GM12801 (cell line): ENCODE data around the gene KRTAP9-2.
"Not testable (repeated sequence)": the region's sequence is repeated elsewhere in the genome, so short reads cannot be mapped to it uniquely, and the experiment has no call there.

ENCODE experiments used
- TF ChIP-seq, protein P1 (sequence below): IDR thresholded peaks from one replicate; pipeline ENCODE4 v1.5.1; 2011; ENCODE audit warnings: control low read depth; ENCODE audit not compliant: insufficient read length; ENCODE audit errors: extremely low read depth

Gene KRTAP9-2

DNA sequence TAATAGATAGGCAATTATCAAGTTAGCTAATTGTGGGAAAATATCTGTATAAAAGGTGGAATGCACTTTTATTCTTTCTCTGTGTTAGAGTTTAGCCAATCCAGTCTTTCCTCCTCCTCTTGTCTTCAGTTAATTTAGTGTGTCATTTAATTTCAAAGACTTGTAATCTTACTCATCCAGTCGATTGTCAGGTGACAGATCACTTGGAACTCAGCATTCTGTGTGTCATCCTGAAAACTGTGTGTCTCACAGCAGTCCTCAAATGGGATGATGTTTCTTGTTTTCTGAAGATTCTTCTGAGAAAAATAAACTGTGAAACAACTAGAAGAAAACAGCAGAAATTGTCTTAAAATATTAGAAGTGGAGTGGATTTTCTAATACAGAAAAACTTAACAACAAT, 41.4 kb upstream of the KRTAP9-2 start:
- TF ChIP-seq, protein P1, sequence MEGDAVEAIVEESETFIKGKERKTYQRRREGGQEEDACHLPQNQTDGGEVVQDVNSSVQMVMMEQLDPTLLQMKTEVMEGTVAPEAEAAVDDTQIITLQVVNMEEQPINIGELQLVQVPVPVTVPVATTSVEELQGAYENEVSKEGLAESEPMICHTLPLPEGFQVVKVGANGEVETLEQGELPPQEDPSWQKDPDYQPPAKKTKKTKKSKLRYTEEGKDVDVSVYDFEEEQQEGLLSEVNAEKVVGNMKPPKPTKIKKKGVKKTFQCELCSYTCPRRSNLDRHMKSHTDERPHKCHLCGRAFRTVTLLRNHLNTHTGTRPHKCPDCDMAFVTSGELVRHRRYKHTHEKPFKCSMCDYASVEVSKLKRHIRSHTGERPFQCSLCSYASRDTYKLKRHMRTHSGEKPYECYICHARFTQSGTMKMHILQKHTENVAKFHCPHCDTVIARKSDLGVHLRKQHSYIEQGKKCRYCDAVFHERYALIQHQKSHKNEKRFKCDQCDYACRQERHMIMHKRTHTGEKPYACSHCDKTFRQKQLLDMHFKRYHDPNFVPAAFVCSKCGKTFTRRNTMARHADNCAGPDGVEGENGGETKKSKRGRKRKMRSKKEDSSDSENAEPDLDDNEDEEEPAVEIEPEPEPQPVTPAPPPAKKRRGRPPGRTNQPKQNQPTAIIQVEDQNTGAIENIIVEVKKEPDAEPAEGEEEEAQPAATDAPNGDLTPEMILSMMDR: no peak

DNA sequence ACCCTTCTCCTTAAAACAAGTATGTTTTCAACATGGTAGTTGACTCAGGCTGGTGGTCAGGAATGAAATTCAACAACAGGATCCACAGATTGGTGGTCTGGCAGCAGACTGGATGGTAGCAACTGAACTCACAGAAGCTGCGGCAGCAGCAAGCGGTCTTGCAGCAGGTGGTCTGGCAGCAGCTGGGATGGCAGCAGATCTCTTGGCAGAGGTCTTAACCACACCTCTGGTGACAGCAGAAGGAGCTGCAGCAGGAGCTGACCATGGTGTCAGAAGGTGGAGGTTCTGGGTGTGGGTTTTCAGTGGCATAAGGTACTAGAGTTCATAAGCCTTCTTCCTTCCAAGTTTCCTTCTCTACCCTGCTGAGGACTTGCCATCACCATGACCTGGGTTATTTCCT, 39.6 kb upstream of the KRTAP9-2 start:
- TF ChIP-seq, protein P1: no peak

DNA sequence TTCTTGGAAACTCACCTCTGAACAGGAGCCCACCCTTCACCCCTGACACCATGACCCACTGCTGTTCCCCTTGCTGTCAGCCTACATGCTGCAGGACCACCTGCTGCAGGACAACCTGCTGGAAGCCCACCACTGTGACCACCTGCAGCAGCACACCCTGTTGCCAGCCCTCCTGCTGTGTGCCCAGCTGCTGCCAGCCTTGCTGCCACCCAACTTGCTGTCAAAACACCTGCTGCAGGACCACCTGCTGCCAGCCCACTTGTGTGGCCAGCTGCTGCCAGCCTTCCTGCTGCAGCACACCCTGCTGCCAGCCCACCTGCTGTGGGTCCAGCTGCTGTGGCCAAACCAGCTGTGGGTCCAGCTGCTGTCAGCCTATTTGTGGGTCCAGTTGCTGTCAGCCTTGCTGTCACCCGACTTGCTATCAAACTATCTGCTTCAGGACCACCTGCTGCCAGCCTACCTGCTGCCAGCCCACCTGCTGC, 36.6 kb upstream of the KRTAP9-2 start, which contains the start of gene KRTAP9-1:
TSS of gene KRTAP9-1 (plus strand) at position 51 of the 482 bp plus-strand sequence. CDS start at position 51, 0 bp downstream.
- TF ChIP-seq, protein P1: not testable (repeated sequence)

DNA sequence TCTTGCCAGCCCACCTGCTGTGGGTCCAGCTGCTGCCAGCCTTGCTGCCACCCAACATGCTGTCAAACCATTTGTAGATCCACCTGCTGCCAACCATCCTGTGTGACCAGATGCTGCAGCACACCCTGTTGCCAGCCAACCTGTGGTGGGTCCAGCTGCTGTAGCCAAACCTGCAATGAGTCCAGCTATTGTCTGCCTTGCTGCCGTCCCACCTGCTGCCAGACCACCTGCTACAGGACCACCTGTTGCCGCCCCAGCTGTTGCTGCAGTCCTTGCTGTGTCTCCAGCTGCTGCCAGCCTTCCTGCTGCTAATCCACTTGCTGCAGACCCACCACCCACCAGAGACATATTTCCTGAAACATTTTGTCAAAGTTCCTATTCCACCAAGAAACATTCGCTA, 36.1 kb upstream of the KRTAP9-2 start:
- TF ChIP-seq, protein P1: no peak

DNA sequence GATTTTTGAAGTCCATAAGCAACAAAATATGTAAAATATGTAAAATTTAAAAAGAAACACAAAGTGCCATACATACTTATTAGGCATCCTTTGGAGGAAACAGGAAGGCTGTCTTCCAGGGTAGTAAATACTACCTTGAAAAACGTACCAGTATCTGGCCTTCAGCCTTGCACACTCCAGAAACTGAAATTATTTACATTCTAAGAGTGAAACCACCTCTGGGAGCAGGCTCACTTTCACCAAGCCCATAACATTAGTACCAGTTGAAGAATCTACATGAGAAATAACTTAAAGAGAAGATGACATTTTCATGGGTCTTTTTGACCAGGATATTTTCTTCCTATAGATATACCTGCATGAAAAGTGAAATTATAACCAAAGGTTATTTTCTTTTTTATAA, 30.4 kb upstream of the KRTAP9-2 start:
- TF ChIP-seq, protein P1: no peak

DNA sequence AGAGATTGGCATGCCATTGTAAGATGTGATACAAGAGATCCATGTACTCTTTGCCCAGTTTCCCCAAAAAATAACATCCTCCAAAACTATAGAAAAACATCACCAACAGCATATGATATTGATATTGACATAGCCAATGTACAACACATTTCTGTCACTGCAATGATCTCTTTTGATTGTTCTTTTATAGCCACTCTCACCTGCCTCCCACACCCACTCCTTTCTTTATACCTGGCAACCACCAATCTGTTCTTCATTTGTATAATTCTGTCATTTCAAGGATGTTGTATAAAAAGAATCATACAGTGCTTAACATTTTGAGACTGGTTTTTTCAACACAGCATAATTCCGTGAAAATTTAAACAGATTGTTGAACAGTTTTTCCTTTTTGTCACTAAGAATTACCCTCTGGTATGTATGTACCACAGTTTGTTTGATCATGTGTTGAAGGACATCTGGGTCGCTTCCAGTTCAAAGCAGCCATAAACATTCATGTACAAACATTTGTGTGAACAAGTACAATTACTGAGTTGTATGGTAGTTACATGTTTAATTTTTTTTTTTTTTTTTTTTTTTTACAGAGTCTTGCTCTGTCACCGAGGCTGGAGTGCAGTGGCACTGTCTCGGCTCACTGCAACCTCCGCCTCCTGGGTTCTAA, 26.9 kb upstream of the KRTAP9-2 start:
- TF ChIP-seq, protein P1: no peak

DNA sequence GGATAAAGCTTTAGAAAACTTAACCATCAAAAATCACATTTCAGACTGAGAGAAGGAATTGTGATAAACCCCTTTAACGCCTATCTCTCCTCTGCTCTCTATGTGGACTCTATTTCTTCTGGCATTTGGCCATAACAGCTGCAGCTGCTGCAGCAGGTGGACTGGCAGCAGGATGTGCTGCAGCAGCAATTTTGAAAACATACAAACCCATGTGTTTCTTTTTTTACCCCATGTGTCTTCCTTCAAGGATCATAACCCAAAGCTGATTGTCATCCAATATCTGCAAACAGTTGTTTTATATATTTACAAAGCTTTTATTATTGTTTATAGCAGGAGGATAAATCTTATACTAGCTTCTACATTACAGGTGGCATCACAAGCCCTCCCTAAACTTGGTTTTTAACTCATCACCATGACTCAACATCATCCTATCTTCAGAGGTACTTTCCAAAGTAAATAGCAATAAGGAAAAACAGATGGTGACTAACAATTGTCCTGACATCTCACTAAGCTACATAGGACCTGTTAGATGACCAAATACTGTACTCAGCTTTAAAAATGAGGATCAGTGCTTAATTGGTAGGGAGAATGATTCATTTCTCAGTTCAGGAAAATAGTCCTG, 14.5 kb upstream of the KRTAP9-2 start:
- TF ChIP-seq, protein P1: no peak
